GM12801 (cell line): ENCODE data around the gene C4BPB.

Experiments
- CTCF ChIP-seq: IDR thresholded peaks from one replicate; pipeline ENCODE4 v1.5.1; 2011; ENCODE audit warnings: control low read depth; ENCODE audit not compliant: insufficient read length; ENCODE audit errors: extremely low read depth

Gene C4BPB

DNA sequence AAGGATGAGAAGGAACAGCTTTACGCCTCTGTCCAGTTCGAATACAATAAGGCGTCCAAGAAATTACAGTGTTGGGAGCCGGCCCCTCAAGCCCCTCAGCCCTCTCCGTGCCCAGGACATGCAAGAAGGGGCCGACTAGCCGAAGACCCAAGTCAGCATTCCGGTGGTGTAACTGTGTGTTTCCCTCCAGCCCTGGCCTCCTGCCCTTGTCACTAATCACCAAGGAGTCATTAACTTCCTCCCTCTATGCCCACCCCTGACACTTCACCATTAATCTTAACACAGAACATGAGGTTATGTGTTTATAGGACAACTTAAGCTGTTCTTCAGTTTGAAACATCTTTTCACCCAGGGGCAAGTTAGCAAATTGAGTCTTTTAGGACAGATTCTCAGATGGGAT lies 16.4 kb upstream of the C4BPB start:
- no peak for TF ChIP-seq CTCF

DNA sequence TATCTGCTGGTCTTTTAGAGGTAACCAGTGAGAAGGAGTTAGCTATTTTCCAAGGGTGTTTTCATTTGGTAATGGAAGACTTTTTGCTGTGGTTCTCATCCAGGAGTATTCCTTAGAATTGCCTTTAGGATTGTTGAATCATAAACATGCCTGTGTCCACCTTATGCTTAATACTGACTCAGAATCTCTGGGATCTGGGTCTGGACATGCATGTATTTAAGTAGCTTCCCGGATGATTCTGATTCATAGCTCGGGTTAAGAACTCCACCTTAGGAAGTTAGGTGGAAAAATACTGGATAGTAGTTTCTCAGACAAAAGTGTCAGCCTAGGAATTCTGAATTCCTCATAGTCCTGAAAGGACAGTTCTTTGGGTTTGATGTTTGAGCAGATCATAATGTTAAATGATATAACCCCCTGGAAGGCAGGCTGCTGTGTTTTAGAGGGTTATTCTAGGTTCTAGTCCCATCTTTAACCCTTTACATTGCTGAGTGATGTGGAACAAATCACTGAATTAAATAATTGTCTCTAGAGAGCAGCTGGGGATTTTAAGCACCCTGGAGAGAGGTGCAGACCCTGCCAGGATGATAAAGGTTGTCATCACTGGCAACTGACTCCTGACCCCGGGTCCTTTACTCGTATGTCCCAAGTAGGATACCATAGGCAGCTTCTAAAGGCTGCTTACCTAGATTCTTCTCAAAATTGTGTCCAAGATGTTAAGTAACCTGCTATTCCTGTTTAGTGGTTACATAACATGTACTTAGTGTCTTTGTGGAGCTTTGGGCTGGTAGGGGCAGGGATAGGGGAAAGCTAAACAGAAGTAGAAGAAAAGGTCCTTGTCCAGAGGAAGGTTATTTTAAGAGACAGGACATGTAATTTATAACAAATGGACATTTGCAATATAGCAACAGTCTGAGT lies 14.5 kb upstream of the C4BPB start:
- TF ChIP-seq CTCF = no peak

- no peak for TF ChIP-seq CTCF
Measured at GRCh38 chr1:207076181-207076955, 12.3 kb upstream of the C4BPB start.

DNA sequence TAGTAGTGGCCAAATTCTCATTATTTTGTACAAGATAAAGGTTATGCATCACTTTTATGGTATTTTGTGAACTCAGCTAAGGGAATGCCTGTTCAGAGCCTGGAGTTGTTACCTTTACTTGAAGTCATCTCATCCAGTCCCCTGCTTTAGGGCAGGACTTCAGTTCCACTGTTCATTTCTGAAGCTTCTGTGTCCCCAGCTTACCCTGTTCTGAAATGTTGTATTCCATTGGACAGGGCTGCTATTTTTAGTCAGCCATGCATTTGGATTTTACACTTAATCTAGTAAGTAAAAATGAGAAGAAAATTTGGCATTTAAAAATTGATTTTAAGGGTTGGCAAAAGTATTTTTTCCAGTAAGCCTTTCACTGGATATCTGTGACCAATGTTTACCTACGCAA lies 11.6 kb upstream of the C4BPB start:
- no peak for TF ChIP-seq CTCF

DNA sequence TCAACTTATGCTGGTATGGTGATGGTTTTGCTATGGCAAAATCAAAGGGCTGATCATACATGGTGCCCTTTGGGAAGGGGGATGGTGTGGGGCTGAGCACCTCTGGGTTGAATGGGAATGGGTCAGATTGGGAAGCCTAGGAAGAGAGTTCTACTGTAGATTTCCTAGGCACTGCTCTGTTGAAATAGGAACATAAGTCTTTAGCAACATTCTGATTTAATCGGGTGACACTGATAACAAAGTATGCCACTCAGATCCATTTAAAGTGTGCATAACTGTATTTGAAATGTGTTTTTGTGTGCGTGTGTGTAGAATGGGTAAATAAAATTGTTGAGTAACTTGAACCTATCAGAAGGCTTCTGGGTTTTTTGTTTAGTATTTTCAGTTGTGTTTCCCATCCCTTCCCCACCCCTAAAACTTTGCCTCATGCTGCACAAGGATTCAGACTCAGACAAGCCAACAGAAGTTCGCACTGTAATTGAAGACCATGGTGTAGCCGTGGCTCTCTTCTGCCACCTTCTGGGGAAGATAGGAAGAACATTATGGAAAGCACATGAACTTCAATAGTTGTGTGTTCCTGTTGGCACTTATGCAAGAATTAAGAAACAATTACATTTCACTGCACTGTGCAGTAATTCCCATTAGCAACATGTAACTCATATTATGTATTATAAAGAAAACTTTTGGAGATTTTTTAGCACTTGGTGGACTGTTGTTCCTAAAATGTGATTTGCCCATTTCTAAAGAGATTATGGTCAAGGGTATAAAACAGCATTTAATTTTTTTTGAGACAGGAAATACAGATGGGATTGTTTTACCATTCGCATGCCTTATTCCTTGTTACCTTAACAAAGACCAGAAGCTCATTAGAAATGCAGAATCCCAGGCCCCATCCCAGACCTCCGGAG lies 10.9 kb upstream of the C4BPB start:
- TF ChIP-seq CTCF = no peak

DNA sequence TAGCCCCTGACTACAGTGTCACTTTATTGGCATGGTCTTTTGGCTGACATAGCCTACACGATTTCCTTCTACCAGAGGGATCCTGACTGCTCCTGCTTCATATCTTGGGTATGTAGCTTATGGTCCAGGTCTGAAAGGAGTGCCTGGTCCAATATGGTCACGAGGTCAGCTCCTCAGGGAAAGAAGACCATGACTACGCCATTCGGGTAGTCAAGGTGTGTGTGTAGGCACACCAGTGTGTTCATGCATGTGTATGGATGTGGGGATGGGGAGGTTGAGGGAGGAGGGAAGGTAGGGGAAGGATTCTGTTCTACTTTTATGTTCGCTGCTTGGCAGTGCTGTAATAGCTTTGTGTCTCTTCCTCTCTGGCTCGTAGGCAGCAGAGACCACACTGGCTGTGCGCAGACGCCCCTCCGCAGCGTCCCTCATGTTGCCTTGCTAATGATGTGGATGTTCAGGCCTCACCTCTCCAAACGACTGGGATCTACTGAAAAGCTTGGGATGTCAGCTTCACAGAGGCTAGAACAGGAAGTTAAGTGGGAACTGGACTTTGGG lies 10.0 kb upstream of the C4BPB start:
- no peak for TF ChIP-seq CTCF

DNA sequence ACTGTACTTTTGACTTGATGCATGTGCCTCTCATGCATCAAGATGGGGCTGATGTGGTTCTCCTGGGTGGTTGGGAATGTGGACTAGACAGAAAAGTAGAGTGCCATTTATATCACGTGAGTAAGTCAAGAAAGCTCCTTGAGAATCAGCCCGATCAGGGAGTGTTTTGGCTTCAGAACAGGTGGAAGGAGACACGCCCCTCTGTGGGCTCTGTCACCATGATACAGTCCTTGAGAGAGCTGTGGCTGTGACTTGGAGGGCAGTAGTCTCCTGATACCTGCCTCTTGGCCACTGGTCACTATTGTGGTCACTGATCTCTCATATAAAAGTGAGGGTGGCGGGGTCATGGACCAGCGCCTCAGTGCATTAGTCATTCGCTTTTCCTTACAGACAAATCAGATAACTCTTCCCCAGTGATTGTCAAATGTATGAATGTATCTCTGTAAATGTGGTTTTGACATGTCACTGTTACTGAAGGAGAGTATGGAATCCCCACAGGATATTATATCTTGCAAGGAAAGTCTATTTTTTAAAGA lies 8.9 kb upstream of the C4BPB start:
- no peak for TF ChIP-seq CTCF
